ENCODE results near the gene N4BP2.

N4BP2 gene

GRCh38 chr4:40160258-40160657, 103.6 kb downstream of the N4BP2 start:
- DNase-seq = no peak

- no peak for DNase-seq
Observed at GRCh38 chr4:40164459-40164858, 107.8 kb downstream of the N4BP2 start.

DNA sequence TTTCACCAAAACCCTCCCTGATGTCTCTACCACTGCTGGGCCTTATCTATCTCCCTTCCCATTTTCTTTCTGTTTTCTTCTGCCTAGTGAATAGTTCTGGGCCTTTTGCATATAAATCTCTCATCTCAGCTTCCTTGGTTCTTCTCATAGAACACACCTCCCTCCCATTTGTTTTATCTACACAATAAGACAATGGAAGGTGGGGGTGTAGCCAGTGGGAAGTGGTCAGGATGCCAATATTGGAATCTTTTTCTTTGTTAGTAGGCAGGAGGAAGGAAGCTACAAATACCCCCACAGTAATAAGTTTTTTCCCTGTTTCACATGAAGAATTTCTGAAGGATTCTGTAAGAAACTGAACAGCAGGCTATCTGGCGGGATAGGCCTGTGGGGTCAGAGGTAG, 109.3 kb downstream of the N4BP2 start:
- no peak for DNase-seq

- no peak for DNase-seq
Observed at GRCh38 chr4:40168070-40168469, 111.4 kb downstream of the N4BP2 start.

DNA sequence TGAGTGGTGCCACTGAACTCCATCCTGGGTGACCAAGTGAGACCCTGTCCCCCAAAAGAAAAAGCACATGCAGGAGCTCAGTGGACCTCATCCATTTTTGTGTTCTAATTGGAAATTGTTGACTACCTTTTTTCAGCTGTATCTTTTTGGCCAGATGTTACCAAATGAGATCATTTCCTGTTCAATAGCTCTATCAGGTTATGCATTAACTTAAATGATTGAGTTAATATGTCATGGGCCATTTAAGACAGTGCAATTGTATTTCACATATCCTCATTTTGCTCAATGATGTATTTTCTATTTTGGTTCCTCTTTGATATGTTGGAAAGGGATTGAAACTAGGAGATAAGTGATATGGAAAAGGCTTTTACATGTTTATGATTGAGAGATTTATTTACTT, 113.9 kb downstream of the N4BP2 start:
- DNase-seq = no peak

DNA sequence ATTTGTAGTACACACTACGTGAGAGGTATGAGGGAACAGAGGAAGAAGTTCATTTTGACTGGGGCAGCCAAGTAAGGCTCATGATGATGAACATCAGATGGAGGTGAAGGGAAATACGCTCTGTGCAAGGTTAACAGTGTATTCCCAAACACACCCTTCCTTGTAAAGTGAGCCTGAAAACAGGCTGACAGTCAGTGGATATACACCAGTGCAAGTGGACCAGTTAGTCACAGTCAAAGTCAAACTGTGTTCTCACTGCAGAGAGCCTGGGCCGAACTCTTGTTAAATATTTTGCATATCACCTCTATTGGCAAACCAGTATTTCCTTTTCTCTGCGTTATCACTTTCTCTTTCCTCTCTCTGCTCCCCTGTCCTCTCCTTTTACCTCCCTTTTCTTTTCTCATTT, 116.8 kb downstream of the N4BP2 start:
- DNase-seq = no peak

DNA sequence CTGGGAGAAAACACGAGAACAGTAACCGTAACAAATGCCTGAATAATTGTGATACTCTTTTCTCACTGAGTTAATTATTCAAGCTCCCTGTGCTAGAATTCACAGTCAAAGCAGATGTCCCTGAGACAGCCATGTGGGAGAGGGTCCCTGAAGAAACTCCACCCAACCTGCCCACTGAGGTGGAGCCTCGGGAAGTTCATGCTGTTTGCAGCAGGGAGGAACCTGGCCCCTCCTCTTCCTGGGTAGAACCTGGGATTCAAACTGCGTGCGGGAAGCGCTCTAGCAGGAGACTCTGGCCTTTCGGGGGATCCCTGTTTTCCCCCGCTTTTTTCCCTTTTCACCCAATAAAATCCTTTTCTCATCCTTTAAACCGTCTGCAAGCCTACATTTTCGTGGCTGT, 120.0 kb downstream of the N4BP2 start:
- no peak for DNase-seq

DNA sequence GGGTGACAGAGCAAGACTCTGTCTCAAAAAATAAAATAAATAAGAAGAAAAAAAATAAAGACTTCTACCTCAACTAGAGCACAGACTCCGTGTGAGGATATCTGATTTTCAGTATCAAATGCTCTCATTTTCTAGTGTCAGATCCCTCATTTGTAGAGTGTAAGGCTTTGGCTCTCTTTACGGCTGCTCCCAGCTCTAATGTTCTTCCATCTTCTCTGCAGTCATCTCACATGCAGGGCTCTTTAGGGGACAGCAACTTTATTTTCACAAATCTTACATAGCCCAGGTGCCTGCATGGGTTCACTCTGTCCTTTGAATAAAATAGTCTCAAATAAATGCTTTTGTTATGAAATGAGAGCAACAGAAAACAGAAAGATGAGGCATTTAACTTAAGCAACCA, 120.9 kb downstream of the N4BP2 start:
- DNase-seq = no peak

GRCh38 chr4:40178672-40179071, 122.0 kb downstream of the N4BP2 start:
- DNase-seq = no peak

GRCh38 chr4:40179360-40179759, 122.7 kb downstream of the N4BP2 start:
- no peak for DNase-seq

- no peak for DNase-seq
Observed at GRCh38 chr4:40180356-40180755, 123.7 kb downstream of the N4BP2 start.

DNA sequence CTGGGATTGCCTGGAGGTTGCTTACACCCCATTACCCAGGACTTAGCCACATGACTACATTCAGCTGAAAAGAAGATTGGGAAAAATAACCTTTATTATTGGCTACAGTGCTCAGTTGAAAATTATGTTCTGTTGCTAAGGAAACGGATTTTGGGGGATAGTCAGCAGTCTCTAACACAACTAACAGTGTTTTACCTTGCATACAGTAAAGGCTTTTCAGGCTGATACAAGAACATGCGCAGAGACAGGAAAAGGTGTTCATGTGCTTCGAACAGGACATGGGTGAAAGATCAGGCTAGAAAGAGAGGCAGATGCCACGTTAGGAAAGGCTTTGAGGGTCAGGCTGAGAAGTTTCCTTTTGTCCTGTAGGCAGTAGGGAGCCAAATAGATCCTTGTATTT, 125.4 kb downstream of the N4BP2 start:
- no peak for DNase-seq

- DNase-seq = no peak
Observed at GRCh38 chr4:40182954-40183353, 126.3 kb downstream of the N4BP2 start.

- DNase-seq = no peak
Observed at GRCh38 chr4:40183615-40184411, 127.2 kb downstream of the N4BP2 start.

DNA sequence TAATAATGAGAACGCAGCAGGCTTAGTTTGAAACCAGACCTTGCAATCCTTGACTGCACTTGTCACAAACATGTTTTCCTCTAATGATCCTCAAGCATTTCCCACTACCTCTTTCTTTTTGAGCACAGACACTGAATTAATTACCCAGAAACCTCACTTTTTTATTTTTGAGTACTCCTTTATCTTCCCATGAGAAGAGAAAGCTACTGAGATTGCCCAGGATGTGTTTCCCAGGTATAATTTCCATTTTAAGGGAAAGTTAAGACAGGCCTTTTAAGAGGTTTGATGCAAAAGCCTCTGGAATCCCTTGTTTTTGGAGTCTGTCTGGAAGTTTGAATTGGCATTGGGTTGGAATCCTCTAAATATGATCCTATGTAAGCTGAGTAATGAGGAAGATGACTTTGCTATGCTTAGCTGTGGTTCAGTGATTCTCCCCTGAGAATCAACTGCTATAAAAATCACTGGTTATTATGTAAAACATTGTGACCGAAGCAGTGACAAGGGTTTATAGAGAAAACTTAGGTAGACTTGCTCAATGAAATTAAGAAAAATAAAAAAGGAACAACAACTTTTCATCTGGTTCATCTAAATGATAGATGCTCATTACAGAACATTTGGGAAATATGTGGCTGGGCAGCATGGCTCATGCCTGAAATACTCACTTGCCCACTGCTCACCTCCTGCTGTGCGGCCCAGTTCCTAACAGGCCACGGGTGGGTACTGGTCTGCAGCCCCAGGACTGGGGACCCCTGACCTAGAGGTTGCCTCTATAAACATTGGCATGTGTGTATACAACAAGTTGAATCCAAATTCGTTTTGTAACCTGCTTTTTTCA, 129.4 kb downstream of the N4BP2 start:
- DNase-seq = no peak

- DNase-seq = no peak
Observed at GRCh38 chr4:40186665-40187014, 130.0 kb downstream of the N4BP2 start.

GRCh38 chr4:40187386-40187906, 130.8 kb downstream of the N4BP2 start:
- no peak for DNase-seq

DNA sequence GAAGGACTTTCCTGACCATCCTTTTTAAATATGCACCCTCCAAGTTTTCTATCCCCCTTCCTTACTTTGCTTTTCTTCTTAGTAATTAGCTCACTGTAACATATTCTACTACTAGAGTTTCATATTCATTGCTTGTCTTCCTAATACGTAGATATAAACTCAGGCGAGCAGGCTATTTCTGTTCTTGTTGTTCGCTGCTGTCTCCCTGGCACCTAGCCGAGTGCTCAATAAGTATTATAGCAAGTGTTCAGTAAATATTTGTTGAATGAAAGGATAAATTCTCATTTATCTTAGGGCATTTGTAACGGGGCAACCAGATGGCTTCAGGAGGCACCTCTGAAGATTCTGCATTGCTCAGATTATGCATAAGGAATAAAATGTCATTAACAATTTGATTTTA, 133.4 kb downstream of the N4BP2 start:
- DNase-seq = no peak

DNA sequence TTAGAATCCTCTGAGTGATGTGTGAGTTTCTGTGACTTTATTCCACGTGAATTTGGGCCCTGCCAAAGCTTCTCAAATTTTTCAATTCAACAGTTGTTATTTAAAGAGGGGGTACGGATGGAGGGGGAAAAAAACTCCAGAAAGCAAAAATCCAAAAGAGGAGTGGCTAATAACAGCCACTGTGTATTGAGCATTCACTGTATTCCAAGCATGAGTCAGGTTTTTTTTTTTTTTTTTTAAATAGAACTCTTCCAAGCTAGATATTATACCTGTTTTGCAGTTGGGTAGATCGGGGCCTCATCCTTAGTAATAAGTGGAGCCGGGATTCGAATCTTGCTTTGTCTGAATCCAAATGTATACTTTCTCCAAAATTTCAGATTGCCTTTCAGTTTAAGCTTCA, 133.8 kb downstream of the N4BP2 start:
- DNase-seq = no peak

- no peak for DNase-seq
Observed at GRCh38 chr4:40190880-40191815, 134.5 kb downstream of the N4BP2 start.

DNA sequence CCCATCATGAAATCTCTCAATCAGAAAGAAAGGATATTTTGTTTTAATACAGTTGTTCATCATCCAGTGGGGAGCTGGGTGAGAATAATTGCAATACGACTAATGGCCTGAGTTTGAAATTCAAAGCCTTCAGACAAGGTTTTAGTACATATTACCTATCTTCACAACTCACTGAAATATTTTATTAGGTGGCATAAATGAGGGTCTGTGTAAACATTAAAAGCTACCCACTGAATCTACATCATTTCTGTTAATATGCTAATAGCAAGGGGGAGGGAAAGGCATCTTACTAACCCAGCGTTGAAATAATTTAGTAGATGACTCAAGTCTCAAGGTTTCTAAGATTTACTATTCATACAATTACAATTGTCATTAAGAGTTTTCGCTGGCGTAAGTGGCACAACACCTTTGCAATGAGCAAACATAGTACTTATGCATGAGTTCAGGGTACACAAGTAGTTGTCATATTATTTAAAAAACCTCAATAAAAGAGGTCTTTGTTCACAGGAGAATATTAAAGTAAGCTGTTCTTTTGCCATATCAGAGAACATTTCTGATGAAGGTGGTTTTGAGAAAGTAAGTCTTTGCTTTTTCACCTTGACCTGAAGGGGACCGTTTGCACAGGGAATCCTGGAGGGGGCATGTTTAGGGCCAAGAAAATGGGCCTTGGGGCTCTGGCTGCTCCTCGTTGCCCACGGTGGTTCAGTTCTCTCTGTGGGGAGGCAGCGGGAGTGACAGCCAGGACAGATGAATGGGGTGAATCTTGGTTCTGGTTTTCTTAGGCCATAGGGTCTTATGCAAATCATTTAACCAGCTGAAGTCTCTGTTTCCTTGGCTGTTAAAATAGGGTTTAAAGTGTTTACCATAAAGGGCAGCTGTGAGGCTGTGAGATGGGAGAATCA, 135.7 kb downstream of the N4BP2 start:
- no peak for DNase-seq

GRCh38 chr4:40193016-40193571, 136.4 kb downstream of the N4BP2 start:
- no peak for DNase-seq

Data from stimulated activated CD4-positive, alpha-beta T cell treated with anti-CD3 and anti-CD28 coated beads, Interleukin-1b, Interleukin-23, amount 100 ng/mL, for 48 hours (primary cell).